ENCODE measurements around the gene MN1.
A peak's percentile ranks its signal among the peaks of the same experiment; 100 is the strongest.

Gene MN1

GRCh38 chr22:27801616-27802345, at the start of gene MN1:
MN1 (minus strand) TSS chr22:27801756; CDS start chr22:27800543, 1,213 bp downstream.
- DNase-seq: peak; percentile 83

- DNase-seq: no peak
These were observed 48.5 kb upstream of the MN1 start for GRCh38 chr22:27850000-27850521.

GRCh38 chr22:27848005-27848404, 46.4 kb upstream of the MN1 start:
- no peak for DNase-seq

GRCh38 chr22:27846910-27847309, 45.4 kb upstream of the MN1 start:
- no peak for DNase-seq

- DNase-seq: no peak
These were observed 44.7 kb upstream of the MN1 start for GRCh38 chr22:27846248-27846757.

- DNase-seq: no peak
These were observed 44.1 kb upstream of the MN1 start for GRCh38 chr22:27845644-27846043.

- DNase-seq: no peak
These were observed 43.4 kb upstream of the MN1 start for GRCh38 chr22:27844656-27845591.

GRCh38 chr22:27844256-27844655, 42.7 kb upstream of the MN1 start:
- no peak for DNase-seq

- DNase-seq: peak; percentile 27
These were observed 41.9 kb upstream of the MN1 start for GRCh38 chr22:27843441-27843840.

GRCh38 chr22:27842669-27843431, 41.3 kb upstream of the MN1 start:
- DNase-seq: peak; percentile 12

GRCh38 chr22:27842201-27842600, 40.6 kb upstream of the MN1 start:
- DNase-seq: peak; percentile 44

- DNase-seq: no peak
These were observed 38.9 kb upstream of the MN1 start for GRCh38 chr22:27840436-27840835.

GRCh38 chr22:27839057-27839660, 37.6 kb upstream of the MN1 start:
- DNase-seq: peak; percentile 9

- no peak for DNase-seq
These were observed 34.6 kb upstream of the MN1 start for GRCh38 chr22:27836181-27836580.

- DNase-seq: no peak
These were observed 33.9 kb upstream of the MN1 start for GRCh38 chr22:27835446-27835845.

- DNase-seq: peak; percentile 49
These were observed 33.0 kb upstream of the MN1 start for GRCh38 chr22:27834364-27835185.

GRCh38 chr22:27833803-27834202, 32.2 kb upstream of the MN1 start:
- DNase-seq: no peak

- no peak for DNase-seq
These were observed 31.1 kb upstream of the MN1 start for GRCh38 chr22:27832606-27833005.

- DNase-seq: no peak
These were observed 28.1 kb upstream of the MN1 start for GRCh38 chr22:27829620-27830019.

- no peak for DNase-seq
These were observed 26.3 kb upstream of the MN1 start for GRCh38 chr22:27827604-27828587.

Measured in activated effector memory CD4-positive, alpha-beta T cell treated with anti-CD3 and anti-CD28 coated beads, Interleukin-2, amount 50 U/mL, for 16 hours (primary cell).